Measurements from ENCODE around the gene TBX15.

GRCh38 chr1:118927427-118928187, 60.5 kb downstream of the TBX15 start:
- TF ChIP-seq TARDBP (IDR thresholded peaks at IDR 0.05) (no peak), ARNT (IDR thresholded peaks at IDR 0.05) (no peak)
